HG03108 (cell line): Measurements from ENCODE around the gene MTCL1.

ENCODE experiments used
- ATAC-seq: cut with Tn5 transposase; IDR thresholded peaks from one replicate; pipeline ENCODE4 v1.9.1; 2021; ENCODE audit warnings: moderate library complexity; ENCODE audit not compliant: unreplicated experiment

MTCL1 gene

DNA sequence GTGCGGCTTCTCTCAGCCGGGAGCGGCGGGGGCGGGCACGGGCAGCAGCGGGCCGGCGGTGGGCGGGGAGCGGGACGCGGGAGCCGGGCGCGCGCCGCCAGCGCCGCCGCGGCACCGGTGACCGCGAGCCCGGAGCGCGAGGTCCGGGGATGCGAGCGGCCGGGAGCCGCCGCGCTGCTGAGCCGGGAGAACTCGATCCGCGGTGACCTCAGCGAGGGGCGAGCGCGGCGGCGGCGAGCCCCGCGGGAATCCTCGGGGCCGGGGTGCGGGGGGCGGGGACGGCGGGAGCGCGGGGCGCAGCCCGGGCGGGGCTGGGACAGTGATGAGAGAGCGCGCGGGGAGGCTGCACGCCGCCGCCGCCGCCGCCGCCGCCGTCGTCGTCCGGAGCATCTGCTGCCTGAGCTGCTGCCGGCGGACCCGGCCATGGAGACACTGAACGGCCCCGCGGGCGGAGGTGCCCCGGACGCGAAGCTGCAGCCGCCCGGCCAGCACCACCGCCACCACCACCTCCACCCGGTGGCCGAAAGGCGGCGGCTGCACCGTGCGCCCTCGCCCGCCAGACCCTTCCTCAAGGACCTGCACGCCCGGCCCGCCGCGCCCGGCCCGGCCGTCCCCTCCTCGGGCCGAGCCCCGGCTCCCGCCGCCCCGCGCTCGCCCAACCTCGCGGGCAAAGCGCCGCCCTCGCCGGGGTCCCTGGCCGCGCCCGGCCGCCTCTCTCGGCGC, at the start of gene MTCL1:
MTCL1 (plus strand) TSS at position 319 of the 723 bp plus-strand sequence; CDS start at position 424, 105 bp downstream.
- ATAC-seq = peak; percentile 23

DNA sequence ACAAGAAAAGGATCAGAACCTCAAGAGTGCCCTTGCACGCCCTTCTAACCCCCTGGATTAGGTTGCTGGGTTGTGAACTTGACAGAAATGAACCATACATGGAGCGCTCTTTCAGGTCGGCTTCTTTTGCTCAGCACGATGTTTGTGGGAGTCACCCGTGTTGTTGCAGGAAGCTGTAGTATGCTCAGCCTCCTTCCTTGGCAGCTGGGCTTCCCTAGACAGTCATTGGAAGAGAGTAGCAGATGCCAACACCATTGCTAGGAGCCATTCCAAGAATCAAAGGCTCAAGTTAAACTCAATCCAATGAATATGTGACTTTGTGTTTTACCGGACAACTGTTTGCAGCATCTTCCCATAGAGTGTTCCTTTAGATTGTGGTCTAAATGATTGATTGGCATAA, 49.1 kb upstream of the MTCL1 start:
- ATAC-seq = no peak

DNA sequence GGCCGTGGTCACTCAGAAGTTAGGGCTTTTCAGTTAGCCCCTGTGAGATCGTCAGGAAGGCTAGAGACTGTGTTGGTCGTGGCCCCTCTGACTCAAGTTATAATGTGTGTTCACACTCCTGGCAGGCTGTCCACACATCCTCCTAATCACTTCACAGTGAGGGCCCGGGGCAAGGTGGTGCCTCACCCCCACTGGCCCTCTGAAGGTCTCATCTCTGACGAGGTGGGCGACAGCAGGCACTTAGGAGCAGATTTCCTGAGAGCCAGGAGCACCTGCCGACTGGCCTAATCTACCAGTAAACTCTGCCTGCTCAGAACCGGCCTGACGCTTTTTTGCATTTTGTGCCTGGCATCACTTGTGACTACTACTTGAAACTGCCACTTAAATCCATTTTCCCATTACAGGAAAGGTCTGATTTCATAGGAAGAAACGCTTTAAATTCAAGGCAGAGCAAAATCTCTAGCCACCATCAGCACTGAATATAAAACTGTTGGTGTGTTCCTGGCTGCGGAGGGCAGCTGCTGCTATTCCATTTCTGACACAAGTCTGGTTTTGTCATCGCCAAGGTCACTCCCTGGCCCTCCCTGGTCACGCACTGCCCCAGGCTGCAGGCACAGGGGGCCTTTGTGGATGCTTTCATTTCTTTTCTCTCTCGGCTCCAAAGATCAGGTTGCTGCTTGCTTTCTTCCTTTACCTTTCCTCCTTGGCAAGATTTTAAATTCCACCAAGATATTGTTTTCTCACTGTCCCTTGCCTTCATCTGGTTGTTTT, 48.1 kb upstream of the MTCL1 start:
- ATAC-seq = no peak

DNA sequence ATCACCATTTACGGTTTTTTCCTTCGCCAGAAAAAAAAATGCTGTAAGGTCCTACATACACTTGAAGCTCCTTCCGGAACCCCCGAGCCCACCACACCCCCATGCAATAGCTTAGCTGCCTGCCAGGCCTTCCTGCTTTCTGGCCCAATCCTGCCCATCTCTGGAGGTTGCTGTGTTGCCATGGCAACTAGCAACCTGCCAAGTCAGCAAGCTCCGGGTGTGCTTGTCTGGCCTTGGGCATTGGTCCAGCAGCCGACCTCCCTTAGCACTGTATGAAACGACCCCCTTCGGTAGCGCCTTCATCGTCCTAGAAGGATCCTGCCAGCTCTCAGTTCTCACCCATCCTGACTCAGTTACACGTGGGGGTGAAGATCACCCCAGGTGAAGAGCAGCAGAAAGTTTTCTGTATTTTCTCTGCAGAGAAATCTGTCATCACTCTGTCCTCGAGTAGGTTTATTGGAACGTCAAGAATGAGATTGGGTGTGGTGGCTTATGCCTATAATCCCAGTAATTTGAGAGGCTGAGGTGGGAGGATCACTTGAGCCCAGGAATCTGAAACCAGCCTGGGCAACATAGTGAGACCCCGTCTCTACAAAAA, 47.4 kb upstream of the MTCL1 start:
- ATAC-seq = no peak

DNA sequence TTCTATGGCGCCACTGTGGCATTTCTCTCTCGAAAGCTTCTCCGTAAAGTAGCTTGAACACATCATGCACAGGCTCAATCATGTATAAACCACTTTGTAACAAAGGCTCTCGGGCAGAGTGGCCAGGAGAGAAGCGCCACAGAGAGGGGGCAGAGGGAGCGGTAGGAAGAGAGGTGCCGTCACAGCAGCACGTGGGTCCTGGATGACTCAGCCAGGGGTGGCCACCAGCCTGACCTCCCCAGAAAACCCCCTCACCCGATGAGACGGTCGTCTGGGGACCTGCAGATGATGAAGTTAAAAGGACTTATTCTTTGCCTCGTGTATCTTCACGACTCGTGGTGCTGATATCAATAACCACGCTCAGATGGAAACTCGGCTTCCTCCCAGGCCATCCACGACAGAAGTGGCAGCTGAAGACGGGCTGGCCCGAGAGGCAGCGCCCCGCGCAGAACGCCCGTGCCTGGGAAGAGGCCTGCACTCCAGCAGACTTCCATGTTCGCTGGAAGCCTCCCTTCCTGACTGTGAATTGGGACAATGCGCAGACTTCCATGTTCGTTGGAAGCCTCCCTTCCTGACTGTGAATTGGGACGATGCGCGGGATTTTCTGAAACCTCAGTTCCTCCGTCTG, 46.4 kb upstream of the MTCL1 start:
- ATAC-seq = no peak

DNA sequence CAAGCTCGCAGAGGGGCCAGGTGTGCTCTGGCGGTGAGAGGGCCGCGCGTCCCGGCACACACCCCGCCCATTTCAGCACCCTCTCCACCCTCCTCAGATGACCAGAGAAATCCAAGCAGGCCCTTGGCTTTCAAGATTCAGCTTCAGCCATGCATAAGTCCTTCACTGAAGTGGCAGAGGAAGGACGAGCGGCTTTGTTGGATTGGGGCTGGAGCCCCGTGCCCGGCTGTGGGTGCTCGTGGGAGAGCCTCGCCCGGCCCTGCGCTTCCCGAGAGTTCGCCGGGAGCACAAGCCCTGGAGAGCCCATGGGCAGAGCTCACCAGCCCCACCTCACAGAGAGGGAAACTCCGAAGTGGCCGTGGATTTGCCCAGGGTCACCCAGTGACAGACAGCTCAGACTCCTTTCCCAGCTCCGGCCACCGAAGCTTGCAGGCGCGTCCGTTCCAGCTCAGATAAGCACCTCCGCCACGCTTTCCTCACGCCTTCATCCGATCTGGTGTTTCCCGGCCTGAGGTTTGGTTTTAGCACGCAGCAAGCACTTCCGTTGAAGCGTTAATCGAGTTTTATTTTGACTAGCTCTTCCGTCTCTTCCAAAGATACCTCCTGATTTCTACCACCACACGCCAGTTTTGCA, 45.6 kb upstream of the MTCL1 start:
- ATAC-seq = no peak

DNA sequence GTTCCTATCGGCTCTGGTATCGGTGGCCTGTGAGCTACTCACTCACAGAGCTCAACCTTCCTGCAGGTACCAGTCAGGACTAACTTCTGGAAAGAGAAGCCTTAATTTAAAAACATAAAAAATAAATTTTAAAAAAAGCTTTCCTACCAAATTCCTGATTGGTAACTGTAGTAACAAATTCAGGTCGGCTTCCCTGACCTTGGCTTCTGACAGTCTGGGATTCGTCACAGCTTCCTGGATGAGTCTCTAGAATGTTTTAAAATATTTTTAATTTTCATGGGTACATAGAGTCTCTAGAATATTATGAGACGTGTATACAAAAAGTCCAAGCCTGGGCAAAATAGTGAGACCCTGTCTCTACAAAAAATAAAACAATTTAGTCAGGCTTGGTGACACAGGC, 45.0 kb upstream of the MTCL1 start:
- no peak for ATAC-seq

DNA sequence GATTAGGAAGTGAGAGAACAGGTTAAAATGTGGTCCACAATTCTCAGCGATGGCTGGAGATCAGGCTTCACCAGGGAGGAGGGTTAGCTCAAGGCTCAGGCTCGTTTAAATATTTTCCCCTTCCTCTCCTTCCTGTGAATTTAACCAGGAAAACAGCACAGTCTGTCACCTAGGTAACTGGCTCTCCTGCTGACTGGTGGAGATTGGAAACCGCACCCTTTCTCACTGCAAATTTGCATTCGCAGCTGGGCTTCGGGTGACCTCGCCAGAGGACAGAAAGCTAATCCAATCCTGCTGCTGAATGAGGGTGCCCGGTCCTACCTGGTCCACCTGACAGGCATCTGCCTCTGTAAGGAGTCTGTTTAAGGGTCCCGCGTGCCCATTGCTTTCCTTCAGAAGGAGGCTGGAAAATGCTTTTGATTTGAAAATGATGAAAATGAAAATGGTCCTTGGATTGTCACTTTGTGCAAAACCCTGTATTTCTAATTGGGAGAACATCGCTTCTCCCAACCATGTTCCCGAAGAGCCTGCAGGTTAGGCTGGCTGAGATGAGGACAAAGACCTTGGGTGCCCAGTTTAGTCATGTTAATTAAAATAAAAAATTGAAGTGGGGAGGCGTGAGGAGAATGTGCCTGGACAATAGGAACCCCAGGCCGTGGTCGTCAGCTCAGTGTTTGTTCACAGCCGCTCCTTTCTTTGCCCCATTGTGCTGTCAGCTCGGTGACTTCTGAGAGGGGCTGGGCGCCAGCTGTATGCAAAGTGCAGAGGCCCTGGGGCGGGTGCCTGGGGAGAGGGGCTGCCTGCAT, 43.4 kb upstream of the MTCL1 start:
- no peak for ATAC-seq

DNA sequence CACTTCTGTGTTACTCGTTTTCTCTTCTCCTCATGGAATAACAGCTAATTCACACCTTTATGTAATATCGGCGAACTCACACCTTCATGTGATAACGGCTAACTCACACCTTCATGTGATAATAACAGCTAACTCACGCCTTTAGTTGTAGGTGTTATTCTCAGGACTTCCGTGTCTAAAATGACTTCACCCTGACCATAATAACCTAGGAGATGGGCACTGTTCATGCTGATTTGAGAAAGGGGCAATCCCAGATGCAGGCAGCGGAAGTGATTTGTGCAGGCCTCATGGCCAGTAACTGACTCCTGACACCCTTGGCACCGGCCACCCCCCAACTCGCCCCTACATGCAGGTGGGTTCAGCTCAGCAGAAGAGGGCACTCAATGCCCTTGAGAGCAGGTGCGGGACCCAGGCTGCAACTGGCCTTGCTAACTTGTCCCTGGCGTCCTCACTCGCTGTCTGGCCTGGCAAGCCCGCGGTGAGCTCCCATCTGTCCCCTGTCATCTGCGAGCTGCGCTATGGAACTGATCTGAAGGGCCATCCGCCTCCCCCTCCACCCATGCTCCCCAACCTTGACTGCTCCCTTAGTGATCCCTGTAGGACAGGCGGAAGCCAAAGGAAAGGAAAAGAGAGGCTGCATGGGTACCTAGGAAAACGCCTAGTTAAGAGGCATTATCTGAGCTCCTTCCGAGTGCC, 42.6 kb upstream of the MTCL1 start:
- no peak for ATAC-seq

DNA sequence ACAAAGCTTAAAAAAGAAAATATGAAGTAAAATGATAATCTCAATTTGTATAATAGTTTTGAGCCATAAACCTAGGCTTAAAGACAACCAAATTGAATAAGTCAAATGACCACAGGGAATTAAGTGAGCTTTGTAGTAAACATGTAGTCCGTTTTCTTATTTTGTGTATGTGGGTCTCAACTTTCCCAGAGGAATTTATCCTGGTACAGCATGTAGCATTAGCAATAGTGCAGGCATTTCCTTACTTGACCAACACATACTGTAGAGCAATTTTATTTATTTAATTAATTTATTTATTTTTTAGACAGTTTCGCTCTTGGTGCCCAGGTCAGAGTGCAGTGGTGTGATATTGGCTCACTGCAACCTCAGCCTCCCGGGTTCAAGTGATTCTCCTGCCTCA, 37.5 kb upstream of the MTCL1 start:
- no peak for ATAC-seq

DNA sequence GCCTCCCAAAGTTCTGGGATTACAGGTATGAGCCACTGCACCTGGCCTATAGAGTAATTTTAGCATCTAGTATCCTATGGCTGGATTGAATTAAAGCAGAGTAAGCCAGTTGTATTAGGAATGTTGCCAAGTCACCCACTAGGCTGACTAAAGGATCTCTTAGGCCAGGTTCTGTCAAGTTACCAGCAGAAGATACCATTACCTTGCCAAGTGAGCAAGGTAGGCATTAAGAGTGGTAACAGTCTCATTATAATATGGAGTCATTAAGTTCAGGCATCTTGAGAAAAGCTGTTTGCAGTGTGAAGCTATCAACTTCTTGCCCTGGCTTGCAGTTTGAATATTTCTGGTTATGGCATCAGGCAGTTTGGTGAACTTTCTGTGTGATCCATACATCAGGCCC, 37.0 kb upstream of the MTCL1 start:
- ATAC-seq = no peak

DNA sequence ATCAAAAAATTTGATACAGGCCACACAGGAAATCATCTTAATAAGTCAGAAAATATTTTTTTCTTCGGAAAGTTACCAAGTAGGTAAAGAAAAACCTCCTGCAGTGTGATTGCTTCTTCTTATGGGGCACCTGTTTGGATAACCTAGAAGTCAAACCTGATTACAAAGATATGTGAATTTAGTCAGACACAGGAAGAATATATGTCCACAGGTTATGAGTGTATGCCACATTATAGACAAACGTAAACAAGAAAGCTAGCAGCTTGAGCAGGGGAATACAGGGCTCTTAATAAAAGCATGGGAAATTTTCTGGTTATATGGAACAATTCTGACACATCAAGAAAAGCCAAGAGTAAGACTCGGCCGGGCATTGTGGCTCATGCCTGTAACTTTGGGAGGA, 35.8 kb upstream of the MTCL1 start:
- no peak for ATAC-seq

DNA sequence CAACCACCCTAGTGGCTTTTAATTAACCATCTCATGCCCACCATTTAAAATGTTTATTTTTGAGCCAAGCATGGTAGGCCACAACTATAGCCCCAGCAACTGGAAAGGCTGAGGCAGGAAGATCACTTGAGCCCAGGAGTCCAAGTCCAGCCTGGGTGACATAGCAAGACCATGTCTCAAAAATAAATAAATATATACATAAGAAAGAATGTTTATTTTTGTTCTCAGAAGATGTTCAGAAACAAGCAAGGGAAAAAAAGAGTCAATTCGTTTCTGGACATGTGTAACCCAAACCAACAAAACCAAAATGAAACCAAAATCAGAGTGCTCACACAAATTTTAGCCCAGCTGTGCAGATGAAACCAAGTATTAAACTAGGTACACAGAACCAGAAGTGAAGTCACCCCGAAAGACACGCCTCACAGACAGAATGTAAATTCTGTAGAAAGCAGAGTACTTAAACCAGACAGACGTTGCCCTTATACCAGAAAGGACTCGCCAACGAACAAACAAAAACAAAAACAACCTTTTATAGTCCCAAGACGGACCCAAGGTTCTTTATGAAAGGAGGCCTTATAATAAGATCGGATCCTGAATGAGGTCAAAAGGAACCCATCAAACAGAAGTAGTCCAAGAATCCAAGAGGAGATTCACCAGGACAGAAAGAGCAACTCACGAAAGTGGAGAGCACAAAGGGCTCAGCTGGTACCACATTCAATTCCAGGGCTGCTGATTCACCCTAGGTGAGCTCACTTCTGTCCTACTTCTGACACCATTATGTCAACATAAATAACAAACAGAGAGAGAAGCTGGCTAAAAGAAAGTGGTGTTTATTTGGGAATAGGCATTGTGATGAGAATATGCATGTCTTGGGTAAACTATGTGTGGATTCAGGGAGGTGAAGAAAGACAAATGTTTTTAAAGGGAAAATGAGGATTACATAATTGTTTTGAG, 31.8 kb upstream of the MTCL1 start:
- ATAC-seq = no peak

DNA sequence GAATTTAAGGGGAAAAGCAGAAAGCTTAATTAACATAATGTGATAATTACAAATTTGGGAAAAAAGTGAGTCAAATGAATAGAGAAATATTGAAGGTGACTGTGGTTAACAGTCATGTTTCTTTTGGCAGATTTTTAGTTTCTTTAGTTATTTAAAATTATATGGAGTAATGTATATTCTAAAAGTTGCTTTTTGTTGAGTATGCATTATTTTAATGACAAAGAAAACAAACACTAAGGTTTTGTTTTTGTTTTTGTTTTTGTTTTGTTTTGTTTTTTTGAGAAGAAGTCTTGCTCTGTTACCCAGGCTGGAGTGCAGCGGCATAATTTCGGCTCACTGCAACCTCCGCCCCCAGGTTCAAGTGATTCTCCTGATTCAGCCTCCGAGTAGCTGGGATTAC, 30.3 kb upstream of the MTCL1 start:
- ATAC-seq = no peak

DNA sequence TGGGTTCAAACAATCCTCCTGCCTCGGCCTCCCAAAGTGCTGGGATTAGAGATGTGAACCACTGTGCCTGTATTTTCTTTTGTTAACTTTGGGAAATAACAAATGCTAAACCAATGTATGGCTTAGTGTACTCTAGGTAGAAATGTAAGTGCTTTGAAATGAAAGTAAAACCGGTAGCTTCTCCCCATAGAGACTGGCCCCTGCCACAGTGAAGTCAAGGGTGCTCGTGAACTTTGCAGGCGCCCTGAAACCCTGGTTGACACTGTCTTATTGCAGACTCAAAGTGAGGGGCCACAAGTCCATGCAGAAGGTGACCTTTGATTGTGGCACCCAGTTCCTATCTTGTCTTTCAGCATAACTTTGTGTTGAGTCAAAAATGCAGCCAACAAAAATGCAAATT, 24.2 kb upstream of the MTCL1 start:
- ATAC-seq = no peak

DNA sequence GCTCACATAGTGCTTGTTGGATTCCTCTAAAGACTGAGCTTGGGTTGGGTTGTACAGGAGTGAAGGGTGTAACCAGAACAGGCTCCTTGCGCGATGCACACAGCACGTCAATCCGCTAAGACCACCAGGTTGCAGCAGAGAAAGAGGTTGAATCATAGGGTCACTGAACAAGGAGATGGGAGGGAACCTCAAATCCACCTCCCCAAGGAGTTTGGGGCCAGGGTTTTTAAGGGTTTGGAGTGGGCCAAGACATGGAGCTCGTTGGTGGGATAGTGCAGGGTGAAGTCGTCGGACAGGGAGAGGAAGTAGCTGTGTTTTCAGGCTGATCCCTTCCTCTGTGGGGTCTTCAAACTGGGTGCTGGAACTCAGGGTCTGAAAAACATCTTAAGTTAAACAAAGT, 20.8 kb upstream of the MTCL1 start:
- ATAC-seq = no peak

DNA sequence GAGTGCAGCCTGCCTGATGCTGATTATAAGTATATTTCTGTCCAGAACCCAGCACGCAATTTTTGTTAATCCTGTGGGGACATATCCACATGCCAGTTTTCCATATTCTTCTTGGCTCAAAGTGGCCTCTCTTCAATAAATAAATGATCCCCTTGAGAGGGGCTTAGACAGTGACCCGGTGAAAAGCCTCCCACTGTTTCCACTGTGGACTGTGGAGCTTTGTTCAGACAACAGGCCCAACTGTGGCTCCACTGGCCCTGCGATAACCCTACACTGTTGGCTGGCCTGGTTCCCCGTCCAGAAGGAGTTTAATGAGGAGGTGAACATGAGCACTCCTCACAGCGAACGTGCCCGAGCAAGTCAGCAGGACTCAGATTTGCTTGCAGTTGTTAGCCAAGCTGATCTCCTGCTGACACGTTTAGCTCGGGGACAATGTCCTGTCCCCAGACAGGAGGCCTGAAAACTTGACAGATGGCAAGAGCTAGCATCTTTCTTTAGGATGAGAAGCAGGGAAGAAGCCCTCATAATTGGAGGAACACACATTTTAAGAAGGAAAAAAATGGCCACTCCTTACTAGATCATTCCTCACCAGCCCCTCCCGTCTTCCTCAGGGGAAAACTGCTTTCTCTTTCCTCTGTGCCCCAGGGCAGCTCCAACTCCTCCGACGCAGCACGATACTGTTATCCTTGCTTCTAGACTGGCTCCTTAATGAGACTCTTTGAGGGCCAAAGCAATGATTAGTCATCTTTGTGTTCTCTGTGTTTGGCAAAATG, 20.0 kb upstream of the MTCL1 start:
- no peak for ATAC-seq

DNA sequence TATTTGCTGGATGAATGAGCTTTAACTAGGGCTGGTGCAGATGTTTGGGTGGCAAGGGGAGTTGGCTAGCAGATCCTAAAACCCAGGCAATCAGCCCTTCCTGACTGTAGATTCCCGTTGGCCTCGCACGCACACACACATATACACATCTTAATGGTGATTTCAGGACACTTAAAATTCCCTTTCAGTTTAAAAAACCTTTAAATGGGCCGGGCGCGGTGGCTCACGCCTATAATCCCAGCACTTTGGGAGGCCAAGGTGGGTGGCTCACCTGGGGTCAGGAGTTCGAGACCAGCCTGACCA, 19.5 kb upstream of the MTCL1 start:
- ATAC-seq = no peak
